HG02870 (cell line): ENCODE data around the gene SLC24A4.

Experiments used
- ATAC-seq: cut with Tn5 transposase; IDR thresholded peaks from one replicate; pipeline ENCODE4 v1.9.1; 2021; ENCODE audit warnings: mild to moderate bottlenecking, moderate library complexity; ENCODE audit not compliant: unreplicated experiment

The SLC24A4 gene

GRCh38 chr14:92366237-92366636 is 43.3 kb downstream of the SLC24A4 start:
- ATAC-seq = no peak

DNA sequence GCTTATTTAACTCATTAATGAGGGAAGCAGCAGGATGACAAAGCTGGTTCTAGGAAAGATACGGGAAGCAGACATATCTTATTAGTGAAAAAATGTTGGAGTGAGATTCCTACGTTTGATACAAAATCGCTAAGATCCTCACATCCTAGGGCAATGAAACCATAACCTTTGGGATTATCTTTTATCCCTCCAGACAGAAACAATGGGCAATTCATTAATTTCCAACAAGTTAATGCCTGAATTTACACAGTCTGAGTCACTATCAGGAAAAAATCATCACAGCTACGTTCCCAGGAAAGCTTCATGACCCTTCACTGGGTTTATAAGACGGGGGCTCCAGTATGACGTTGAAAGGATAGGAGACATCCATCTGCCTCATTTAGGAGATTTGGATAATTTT is 45.0 kb downstream of the SLC24A4 start:
- no peak for ATAC-seq

- ATAC-seq = no peak
These were observed 46.1 kb downstream of the SLC24A4 start for GRCh38 chr14:92369097-92369496.

- ATAC-seq = no peak
These were observed 49.3 kb downstream of the SLC24A4 start for GRCh38 chr14:92372230-92372629.

GRCh38 chr14:92373336-92373735 is 50.4 kb downstream of the SLC24A4 start:
- ATAC-seq = no peak

DNA sequence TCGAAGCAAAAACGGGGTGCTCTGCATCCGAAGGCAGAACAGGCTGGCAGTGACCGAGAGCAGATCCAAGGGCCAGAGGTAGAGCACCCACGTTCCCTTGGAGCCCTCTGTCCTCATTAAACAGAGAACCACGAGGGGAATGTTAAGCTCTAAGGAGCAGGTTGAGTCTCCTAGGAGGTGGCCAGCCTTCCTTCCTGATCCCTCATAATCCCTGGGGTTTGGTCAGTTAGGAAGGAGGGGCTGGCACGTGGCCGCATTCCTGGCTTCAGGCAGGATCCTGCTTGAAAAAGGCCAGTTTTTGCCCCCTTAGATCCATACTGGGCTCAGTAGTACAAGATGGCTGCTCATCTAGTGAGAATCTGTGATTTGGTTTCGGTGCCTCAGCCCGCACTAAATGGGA is 57.2 kb downstream of the SLC24A4 start:
- no peak for ATAC-seq

DNA sequence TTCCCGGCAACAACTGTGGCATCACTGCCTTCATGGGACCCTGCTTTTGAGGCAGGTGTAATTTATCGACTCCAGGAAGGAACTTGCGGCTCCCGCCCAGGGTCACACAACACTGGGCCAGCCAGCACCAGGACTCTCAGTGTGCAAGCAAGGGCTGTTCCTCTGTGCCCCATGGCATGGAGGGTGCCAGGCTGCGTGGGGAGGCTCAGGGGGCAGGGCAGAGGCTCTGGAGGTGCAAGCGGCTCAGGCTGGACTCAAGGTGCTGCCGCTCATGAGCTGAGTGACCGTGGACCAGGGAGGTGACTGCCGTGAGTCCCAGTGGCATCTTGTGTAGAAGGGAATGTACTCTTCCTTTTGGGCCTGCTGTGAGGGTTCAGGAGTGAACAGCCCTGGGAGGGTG is 57.6 kb downstream of the SLC24A4 start:
- ATAC-seq = no peak

- ATAC-seq = no peak
These were observed 59.7 kb downstream of the SLC24A4 start for GRCh38 chr14:92382677-92383076.

DNA sequence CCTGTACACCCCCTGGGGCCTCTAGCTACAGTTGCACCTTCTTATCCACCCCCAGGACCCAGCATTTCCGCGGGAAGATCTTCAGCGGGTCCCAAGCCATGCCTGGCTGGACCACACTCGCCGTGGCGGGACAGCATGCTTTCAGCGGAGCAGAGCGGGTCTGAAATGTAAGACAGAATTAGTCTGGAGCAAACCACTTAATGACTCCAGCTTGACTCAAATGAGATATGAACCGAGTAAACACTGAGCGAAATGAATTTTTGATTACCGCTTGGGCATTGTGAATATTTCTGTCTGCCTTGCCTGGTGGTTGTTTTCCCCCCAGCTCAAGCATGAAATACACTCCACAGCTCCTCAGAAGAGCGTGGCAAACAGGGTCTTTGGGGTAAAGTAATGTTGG is 60.8 kb downstream of the SLC24A4 start:
- no peak for ATAC-seq

DNA sequence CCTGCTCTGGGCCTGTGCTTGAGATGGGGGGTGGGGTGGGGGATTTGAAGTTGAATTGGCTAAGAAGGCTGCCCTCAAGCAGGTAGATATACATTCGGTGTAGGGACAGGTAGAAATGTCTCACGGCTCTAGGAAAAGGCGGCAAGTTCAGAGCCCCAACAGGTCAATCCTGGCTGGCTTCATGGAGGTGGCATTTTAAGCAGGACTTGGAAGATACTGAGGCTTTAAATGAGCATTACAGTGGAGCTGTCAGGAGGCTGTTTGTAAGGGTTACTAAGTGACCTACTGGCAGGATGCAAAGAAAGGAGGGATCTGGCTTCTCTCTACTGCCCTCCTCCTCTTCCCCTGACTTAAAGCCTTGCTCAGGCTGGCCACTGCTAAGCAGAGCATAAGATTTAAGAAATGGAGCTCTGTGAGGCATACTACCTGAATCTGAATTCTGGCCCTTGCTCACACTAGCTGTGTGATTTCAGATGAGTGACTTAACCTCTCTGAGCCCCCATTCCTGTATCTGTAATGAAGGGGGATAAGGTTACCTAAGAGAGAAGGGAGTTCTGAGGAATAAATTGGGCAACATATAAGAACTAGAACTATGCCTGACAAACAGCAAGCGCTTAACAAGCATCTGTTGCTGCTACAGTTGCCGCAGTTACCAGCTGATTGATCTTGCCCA is 61.6 kb downstream of the SLC24A4 start:
- no peak for ATAC-seq

- no peak for ATAC-seq
These were observed 62.6 kb downstream of the SLC24A4 start for GRCh38 chr14:92385561-92385960.

GRCh38 chr14:92386165-92386564 is 63.2 kb downstream of the SLC24A4 start:
- no peak for ATAC-seq

DNA sequence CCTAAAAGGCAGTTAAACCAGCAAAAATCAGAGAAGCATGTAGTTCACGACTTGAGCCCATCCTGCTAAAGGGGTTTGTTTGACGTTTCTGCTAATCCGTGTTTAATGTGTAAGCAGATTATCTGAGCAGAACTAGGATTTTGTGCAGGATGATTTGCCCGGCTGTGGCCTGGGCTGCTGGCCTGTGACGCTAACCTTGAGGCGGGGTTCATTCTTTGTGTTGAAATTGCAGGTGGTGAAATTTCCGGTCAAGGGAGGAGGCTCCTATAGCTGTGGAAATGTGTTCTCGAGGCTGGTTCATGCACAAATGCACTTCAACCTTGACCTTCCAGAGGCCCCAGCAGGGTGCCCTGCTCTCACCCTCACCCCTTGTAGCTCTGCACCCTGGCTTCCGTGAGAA is 63.7 kb downstream of the SLC24A4 start:
- no peak for ATAC-seq

DNA sequence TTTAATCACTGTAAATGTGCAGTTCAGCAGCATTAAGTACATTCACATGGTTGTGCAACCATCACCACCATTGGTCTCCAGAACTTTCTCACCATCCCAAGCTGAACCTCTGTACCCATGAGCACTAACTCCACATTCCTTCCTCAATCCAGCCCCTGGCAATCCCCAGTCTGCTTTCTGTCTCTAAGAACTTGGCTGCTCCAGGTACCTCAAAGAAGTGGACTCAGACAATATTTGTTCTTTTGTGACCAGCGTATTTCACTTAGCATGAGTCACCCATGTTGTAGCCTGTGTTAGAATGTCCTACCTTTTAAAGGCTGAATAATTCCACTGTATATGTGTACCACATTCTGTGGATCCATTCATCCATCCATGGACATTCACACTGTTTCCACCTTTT is 64.6 kb downstream of the SLC24A4 start:
- no peak for ATAC-seq

- no peak for ATAC-seq
These were observed 66.7 kb downstream of the SLC24A4 start for GRCh38 chr14:92389598-92390158.

DNA sequence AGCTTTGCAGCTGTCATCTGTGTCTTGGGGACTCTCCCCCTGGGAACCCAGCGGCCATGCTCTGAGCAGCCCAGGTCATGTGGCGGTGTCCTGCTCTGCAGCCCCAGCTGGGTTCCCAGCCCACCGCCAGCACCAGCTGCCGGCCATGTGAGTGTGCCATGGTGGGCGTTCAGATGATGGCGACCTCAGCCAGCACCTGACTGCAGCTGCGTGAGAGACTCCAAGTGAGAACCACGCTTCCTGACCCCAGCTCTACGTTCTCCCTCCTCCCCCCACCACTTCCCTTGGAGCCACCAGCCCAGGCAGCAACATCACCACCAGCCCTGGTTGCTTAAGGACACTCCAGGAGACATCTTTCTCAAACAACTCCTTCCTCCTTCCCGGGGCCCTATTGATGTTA is 68.8 kb downstream of the SLC24A4 start:
- no peak for ATAC-seq

- no peak for ATAC-seq
These were observed 69.7 kb downstream of the SLC24A4 start for GRCh38 chr14:92392711-92393110.

DNA sequence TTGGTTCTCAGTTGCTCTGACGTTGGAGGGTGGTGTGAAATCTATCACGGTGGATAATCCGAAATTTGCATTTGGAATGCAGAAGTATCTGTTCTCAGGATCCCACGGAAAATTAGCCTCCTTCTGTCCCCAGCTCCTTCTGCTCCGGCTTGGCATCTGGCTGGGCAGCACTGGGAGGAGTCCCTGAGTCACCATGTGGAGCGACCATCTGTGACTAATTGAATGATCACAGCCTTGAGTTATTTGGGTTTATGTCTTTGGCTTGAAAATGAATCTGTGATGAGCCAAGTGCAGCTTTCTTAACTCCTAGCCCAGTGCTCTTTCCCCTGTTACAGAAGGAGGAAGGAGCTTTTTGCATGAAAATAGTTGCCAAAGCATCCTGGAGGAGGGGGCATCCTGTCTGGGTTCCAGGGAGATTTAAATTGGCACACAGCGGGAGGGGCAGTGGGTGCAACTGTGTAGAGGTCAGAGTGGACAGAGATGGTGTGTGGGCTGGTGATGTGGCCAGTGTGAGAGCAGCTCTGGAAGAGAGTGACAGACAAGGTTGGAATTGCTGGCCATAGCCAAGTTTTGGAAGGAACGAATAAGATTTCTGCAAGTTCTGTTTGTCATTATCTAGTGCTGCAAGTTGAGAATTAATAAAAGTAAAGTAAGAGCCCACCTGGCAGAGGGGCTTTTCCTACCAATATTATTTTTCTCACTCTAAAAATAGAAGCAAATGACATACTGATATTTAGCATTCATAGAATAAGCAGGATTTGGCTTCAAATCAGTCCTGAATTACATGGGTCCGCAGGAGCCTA is 74.4 kb downstream of the SLC24A4 start:
- ATAC-seq = no peak

- no peak for ATAC-seq
These were observed 75.1 kb downstream of the SLC24A4 start for GRCh38 chr14:92397953-92398564.

DNA sequence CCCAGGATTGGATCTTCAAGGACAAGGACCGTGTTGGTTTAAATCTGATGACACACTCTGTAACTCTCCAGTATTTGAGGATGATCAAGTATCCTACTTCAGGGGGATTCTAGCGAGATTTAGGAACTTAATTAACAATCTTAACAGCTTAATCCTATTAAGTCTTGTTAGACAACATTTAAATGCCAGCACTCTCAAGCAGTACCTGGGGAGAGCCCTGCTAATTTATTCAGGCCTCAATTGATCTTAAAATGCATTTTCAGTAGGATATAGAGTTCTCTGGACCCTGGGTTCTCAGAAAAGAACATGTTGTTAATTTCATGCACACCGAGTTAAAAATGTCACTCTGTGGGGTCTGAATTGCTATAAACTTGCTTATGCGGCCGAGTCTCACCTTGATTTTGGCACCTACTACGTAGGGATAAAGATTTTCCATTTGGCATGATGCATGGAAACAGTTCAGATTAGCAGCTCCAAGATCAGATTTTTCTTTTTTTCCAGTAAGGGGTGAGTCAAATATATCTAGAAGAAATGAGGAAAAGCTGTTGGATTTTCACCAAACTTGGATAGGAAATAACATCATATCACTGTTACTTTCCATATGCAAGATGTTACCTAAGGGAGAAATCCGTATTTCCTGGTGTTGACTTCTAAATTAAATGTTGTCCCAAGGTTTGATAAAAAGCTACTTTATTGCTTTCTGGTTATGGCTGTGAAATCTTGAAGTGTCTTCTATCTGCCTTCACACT is 76.1 kb downstream of the SLC24A4 start:
- ATAC-seq = no peak
